GM12892 (cell line): Measurements from ENCODE around the gene TMEM87A.

Experiments used
- POLR2A ChIP-seq: IDR thresholded peaks from 2 replicates; pipeline ENCODE4 v1.6.1; 2011; ENCODE audit warnings: low read depth, low read length, control low read depth
- TAF1 ChIP-seq: IDR thresholded peaks from 2 replicates; pipeline ENCODE4 v1.6.1; 2011; ENCODE audit warnings: low read depth, mild to moderate bottlenecking, control low read depth, low read length, borderline replicate concordance

DNA sequence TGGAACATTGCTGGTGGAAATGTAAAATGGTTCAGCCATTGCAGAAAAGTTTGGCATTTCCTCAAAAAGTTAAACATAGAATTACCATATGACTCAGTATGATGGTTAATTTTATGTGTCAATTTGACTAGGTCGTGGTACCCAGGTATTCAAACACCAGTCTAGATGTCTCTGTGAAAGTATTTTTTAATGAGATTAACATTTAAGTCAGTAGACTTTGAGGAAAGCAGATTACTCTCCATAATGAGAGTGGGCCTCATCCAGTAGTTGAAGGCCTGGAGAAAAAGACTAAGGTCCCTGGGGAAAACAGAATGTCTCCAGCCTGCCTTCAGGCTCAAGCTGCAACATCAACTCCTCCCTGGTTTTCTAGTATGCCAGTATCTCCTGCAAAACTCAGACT, 42.3 kb upstream of the TMEM87A start:
- TF ChIP-seq POLR2A (no peak), TAF1 (no peak)
